Measurements from ENCODE around the gene DLG1.

DNA sequence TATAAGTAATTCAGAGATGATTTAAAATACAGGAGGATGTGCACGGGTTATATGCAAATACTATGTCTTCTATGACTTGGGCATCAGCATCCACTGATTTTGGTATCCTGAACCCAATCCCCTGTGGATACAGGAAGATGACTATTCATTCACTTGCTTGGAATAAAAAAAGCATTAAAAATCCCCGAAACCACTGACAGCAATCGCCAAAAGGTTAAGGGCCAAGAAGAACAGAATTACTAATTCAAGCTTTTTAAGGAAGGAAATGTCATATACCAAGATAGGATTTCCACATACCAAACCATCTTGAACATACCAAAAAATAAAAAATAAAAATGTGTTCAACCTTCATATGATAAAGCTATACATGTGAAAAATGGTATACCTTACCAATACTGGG, 93.7 kb downstream of the DLG1 start:
- TF ChIP-seq, protein P1, sequence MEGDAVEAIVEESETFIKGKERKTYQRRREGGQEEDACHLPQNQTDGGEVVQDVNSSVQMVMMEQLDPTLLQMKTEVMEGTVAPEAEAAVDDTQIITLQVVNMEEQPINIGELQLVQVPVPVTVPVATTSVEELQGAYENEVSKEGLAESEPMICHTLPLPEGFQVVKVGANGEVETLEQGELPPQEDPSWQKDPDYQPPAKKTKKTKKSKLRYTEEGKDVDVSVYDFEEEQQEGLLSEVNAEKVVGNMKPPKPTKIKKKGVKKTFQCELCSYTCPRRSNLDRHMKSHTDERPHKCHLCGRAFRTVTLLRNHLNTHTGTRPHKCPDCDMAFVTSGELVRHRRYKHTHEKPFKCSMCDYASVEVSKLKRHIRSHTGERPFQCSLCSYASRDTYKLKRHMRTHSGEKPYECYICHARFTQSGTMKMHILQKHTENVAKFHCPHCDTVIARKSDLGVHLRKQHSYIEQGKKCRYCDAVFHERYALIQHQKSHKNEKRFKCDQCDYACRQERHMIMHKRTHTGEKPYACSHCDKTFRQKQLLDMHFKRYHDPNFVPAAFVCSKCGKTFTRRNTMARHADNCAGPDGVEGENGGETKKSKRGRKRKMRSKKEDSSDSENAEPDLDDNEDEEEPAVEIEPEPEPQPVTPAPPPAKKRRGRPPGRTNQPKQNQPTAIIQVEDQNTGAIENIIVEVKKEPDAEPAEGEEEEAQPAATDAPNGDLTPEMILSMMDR (conservative IDR thresholded peaks at IDR 0.05; ENCODE audit: low read depth in 2 of 2) = no peak
- TF ChIP-seq EZH2 (IDR thresholded peaks at IDR 0.05; ENCODE audit: low read depth, unreplicated experiment) (no peak), ZNF114 (CRISPR knock-in tag; IDR thresholded peaks at IDR 0.05) (no peak), POLR2AphosphoS5 (IDR thresholded peaks at IDR 0.05; ENCODE audit: low read depth) (no peak), EZH2phosphoT487 (IDR thresholded peaks at IDR 0.05; ENCODE audit: unreplicated experiment) (no peak)
- TF ChIP-seq, protein P2, sequence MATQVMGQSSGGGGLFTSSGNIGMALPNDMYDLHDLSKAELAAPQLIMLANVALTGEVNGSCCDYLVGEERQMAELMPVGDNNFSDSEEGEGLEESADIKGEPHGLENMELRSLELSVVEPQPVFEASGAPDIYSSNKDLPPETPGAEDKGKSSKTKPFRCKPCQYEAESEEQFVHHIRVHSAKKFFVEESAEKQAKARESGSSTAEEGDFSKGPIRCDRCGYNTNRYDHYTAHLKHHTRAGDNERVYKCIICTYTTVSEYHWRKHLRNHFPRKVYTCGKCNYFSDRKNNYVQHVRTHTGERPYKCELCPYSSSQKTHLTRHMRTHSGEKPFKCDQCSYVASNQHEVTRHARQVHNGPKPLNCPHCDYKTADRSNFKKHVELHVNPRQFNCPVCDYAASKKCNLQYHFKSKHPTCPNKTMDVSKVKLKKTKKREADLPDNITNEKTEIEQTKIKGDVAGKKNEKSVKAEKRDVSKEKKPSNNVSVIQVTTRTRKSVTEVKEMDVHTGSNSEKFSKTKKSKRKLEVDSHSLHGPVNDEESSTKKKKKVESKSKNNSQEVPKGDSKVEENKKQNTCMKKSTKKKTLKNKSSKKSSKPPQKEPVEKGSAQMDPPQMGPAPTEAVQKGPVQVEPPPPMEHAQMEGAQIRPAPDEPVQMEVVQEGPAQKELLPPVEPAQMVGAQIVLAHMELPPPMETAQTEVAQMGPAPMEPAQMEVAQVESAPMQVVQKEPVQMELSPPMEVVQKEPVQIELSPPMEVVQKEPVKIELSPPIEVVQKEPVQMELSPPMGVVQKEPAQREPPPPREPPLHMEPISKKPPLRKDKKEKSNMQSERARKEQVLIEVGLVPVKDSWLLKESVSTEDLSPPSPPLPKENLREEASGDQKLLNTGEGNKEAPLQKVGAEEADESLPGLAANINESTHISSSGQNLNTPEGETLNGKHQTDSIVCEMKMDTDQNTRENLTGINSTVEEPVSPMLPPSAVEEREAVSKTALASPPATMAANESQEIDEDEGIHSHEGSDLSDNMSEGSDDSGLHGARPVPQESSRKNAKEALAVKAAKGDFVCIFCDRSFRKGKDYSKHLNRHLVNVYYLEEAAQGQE (IDR thresholded peaks at IDR 0.05; ENCODE audit: unreplicated experiment) = no peak
- TF ChIP-seq, protein P3, sequence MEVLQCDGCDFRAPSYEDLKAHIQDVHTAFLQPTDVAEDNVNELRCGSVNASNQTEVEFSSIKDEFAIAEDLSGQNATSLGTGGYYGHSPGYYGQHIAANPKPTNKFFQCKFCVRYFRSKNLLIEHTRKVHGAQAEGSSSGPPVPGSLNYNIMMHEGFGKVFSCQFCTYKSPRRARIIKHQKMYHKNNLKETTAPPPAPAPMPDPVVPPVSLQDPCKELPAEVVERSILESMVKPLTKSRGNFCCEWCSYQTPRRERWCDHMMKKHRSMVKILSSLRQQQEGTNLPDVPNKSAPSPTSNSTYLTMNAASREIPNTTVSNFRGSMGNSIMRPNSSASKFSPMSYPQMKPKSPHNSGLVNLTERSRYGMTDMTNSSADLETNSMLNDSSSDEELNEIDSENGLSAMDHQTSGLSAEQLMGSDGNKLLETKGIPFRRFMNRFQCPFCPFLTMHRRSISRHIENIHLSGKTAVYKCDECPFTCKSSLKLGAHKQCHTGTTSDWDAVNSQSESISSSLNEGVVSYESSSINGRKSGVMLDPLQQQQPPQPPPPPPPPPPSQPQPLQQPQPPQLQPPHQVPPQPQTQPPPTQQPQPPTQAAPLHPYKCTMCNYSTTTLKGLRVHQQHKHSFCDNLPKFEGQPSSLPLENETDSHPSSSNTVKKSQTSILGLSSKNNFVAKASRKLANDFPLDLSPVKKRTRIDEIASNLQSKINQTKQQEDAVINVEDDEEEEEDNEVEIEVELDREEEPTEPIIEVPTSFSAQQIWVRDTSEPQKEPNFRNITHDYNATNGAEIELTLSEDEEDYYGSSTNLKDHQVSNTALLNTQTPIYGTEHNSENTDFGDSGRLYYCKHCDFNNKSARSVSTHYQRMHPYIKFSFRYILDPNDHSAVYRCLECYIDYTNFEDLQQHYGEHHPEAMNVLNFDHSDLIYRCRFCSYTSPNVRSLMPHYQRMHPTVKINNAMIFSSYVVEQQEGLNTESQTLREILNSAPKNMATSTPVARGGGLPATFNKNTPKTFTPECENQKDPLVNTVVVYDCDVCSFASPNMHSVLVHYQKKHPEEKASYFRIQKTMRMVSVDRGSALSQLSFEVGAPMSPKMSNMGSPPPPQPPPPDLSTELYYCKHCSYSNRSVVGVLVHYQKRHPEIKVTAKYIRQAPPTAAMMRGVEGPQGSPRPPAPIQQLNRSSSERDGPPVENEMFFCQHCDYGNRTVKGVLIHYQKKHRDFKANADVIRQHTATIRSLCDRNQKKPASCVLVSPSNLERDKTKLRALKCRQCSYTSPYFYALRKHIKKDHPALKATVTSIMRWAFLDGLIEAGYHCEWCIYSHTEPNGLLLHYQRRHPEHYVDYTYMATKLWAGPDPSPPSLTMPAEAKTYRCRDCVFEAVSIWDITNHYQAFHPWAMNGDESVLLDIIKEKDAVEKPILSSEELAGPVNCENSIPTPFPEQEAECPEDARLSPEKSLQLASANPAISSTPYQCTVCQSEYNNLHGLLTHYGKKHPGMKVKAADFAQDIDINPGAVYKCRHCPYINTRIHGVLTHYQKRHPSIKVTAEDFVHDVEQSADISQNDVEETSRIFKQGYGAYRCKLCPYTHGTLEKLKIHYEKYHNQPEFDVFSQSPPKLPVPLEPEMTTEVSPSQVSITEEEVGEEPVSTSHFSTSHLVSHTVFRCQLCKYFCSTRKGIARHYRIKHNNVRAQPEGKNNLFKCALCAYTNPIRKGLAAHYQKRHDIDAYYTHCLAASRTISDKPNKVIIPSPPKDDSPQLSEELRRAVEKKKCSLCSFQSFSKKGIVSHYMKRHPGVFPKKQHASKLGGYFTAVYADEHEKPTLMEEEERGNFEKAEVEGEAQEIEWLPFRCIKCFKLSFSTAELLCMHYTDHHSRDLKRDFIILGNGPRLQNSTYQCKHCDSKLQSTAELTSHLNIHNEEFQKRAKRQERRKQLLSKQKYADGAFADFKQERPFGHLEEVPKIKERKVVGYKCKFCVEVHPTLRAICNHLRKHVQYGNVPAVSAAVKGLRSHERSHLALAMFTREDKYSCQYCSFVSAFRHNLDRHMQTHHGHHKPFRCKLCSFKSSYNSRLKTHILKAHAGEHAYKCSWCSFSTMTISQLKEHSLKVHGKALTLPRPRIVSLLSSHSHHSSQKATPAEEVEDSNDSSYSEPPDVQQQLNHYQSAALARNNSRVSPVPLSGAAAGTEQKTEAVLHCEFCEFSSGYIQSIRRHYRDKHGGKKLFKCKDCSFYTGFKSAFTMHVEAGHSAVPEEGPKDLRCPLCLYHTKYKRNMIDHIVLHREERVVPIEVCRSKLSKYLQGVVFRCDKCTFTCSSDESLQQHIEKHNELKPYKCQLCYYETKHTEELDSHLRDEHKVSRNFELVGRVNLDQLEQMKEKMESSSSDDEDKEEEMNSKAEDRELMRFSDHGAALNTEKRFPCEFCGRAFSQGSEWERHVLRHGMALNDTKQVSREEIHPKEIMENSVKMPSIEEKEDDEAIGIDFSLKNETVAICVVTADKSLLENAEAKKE (CRISPR knock-in tag; IDR thresholded peaks at IDR 0.05) = no peak
